Measurements from ENCODE around the gene IFTAP.

IFTAP gene

DNA sequence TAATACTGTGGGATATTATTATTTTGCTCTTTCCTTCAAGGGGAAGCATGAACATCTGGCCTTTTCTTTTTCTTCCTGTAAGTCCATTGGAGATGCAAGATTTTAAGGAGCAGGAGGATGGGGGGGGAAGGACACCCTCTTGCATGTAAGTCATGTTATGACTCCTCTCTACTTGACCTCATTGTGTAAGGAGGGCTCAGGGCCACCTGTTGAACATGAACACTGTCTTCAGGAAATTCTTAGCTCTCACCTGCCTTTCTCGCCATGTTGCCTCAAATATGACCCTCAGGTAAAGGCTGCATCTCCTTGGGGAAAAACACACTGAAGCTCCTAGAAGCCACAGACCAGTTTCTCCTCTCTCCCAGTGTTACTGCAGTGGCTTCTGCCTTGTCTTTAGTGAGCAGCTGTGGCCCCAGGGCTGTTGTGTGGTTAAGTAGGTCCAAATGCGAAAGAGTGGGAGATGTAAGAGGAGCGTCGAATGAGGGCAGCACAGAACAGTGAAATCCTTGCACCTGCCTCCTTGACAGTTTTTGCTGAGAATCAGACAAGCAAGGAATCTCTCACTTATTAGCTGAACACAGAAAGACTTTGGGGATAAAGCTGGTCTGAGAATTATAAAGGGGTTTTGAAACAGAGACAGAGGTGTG, 27.8 kb upstream of the IFTAP start:
- TF ChIP-seq, protein P1, sequence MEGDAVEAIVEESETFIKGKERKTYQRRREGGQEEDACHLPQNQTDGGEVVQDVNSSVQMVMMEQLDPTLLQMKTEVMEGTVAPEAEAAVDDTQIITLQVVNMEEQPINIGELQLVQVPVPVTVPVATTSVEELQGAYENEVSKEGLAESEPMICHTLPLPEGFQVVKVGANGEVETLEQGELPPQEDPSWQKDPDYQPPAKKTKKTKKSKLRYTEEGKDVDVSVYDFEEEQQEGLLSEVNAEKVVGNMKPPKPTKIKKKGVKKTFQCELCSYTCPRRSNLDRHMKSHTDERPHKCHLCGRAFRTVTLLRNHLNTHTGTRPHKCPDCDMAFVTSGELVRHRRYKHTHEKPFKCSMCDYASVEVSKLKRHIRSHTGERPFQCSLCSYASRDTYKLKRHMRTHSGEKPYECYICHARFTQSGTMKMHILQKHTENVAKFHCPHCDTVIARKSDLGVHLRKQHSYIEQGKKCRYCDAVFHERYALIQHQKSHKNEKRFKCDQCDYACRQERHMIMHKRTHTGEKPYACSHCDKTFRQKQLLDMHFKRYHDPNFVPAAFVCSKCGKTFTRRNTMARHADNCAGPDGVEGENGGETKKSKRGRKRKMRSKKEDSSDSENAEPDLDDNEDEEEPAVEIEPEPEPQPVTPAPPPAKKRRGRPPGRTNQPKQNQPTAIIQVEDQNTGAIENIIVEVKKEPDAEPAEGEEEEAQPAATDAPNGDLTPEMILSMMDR (IDR thresholded peaks at IDR 0.05; ENCODE audit: low read depth, low read length) = no peak
- no peak for DNase-seq (ENCODE audit: extremely low read depth, low read depth)

DNA sequence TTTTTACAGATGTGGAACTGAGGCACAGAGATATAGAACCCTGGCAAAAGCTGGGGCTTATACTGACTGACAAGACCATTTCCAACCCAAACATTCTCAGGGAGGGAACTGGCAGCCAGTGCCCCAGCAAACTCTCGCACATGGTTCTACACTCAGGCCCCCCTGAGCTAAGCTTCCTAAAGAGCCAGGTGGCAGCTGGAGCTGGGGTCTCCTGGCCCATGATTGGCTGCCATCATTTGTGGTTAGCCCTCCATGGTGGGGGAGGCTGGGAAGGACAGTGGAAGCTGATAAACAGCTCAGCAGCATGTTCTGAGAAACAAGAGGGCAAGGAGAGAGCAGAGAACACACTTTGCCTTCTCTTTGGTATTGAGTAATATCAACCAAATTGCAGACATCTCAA, 26.6 kb upstream of the IFTAP start, which contains the start of gene RAG1:
TSS of gene RAG1 (plus strand) at position 314 of the 400 bp plus-strand sequence. CDS start 5,298 bp downstream, outside the sequence.
- no peak for DNase-seq (ENCODE audit: extremely low read depth, low read depth)
- TF ChIP-seq, protein P1 (IDR thresholded peaks at IDR 0.05; ENCODE audit: low read depth, low read length) = no peak

DNA sequence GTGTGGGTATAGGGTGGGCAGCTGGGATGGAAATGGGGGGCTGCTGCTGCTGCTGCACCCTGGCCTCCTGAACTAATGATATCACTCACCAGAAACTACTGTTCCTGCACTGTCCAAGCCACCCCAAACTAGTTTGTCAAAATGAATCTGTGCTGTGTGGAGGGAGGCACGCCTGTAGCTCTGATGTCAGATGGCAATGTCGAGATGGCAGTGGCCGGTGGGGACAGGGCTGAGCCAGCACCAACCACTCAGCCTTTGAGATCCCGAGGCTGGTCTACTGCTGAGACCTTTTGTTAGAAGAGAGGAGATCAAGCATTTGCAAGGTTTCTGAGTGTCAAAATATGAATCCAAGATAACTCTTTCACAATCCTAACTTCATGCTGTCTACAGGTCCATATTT, 25.2 kb upstream of the IFTAP start:
- TF ChIP-seq, protein P1 (IDR thresholded peaks at IDR 0.05; ENCODE audit: low read depth, low read length) = no peak
- DNase-seq (ENCODE audit: extremely low read depth, low read depth) = no peak

DNA sequence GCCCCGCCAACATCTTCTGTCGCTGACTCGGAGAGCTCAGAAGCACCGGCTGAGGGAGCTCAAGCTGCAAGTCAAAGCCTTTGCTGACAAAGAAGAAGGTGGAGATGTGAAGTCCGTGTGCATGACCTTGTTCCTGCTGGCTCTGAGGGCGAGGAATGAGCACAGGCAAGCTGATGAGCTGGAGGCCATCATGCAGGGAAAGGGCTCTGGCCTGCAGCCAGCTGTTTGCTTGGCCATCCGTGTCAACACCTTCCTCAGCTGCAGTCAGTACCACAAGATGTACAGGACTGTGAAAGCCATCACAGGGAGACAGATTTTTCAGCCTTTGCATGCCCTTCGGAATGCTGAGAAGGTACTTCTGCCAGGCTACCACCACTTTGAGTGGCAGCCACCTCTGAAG, 19.8 kb upstream of the IFTAP start:
- TF ChIP-seq, protein P1 (IDR thresholded peaks at IDR 0.05; ENCODE audit: low read depth, low read length) = no peak
- no peak for DNase-seq (ENCODE audit: extremely low read depth, low read depth)

DNA sequence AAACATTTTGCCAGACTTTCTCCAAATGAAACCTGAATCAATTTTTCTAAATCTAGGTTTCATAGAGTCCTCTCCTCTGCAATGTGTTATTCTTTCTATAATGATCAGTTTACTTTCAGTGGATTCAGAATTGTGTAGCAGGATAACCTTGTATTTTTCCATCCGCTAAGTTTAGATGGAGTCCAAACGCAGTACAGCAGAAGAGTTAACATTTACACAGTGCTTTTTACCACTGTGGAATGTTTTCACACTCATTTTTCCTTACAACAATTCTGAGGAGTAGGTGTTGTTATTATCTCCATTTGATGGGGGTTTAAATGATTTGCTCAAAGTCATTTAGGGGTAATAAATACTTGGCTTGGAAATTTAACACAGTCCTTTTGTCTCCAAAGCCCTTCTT, 16.9 kb upstream of the IFTAP start:
- DNase-seq (ENCODE audit: extremely low read depth, low read depth) = no peak
- TF ChIP-seq, protein P1 (IDR thresholded peaks at IDR 0.05; ENCODE audit: low read depth, low read length) = no peak

DNA sequence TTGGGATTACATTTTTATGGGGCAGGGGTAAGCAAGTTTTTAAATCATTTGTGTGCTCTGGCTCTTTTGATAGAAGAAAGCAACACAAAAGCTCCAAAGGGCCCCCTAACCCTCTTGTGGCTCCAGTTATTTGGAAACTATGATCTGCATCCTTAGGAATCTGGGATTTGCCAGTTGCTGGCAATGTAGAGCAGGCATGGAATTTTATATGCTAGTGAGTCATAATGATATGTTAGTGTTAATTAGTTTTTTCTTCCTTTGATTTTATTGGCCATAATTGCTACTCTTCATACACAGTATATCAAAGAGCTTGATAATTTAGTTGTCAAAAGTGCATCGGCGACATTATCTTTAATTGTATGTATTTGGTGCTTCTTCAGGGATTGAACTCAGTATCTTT, 16.4 kb upstream of the IFTAP start:
- TF ChIP-seq, protein P1 (IDR thresholded peaks at IDR 0.05; ENCODE audit: low read depth, low read length) = no peak
- DNase-seq (ENCODE audit: extremely low read depth, low read depth) = no peak

DNA sequence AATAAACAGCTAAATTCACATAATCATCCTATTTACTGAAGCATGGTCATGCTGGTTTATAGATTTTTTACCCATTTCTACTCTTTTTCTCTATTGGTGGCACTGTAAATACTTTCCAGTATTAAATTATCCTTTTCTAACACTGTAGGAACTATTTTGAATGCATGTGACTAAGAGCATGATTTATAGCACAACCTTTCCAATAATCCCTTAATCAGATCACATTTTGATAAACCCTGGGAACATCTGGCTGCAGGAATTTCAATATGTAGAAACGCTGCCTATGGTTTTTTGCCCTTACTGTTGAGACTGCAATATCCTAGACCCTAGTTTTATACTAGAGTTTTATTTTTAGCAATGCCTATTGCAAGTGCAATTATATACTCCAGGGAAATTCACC, 15.8 kb upstream of the IFTAP start:
- DNase-seq (ENCODE audit: extremely low read depth, low read depth) = no peak
- TF ChIP-seq, protein P1 (IDR thresholded peaks at IDR 0.05; ENCODE audit: low read depth, low read length) = no peak
